ENCODE measurements around the gene ITGA2B.

ITGA2B gene

DNA sequence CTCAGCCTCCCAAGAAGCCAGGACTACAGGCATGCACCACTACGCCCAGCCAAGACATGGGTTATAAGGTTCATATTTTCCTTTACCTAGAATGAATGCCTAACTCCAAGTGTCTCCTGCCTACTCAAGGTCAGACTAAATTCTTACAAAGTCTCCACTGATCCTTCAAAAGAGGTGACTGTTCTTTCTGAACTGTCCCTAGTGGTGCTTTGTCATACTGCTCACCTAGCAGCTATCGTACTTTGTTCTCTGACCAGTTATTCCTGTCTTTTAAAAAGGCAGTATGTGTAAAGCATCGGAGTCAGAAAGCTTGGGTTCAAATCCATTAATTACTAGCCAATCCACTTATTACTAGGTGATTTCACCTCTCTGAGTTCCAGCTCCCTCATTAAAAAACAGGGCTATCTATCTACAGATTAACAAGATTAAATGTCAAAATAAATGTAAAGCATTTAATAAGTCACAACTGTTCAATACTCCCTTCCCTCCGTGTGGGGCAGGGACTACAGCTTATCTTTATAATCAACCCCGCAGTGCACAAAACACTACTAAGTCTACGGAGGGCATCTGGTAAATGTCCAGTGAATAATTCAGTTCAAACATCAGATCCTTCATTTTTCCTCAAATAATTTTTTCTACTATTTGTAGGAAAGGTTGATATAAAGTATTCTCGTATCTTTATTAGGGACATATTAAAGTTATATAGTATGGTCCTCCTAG lies 20.0 kb upstream of the ITGA2B start:
- DNase-seq (ENCODE audit: extremely low spot score), result no peak
- TF ChIP-seq TARDBP (IDR thresholded peaks at IDR 0.05) (no peak), BHLHE40 (IDR thresholded peaks at IDR 0.05; ENCODE audit: borderline replicate concordance) (no peak), ARNT (IDR thresholded peaks at IDR 0.05) (no peak), HDGF (IDR thresholded peaks at IDR 0.05; ENCODE audit: borderline replicate concordance) (no peak), SP1 (IDR thresholded peaks at IDR 0.05) (no peak), CTBP1 (IDR thresholded peaks at IDR 0.05; ENCODE audit: borderline replicate concordance) (no peak), ZNF384 (IDR thresholded peaks at IDR 0.05) (no peak), FOXM1 (IDR thresholded peaks at IDR 0.05; ENCODE audit: borderline replicate concordance) (no peak), L3MBTL2 (conservative IDR thresholded peaks at IDR 0.05) (no peak), LEF1 (IDR thresholded peaks at IDR 0.05; ENCODE audit: borderline replicate concordance) (no peak), ELF4 (IDR thresholded peaks at IDR 0.05) (no peak), SUZ12 (IDR thresholded peaks at IDR 0.05) (no peak)
- TF ChIP-seq, protein P1, sequence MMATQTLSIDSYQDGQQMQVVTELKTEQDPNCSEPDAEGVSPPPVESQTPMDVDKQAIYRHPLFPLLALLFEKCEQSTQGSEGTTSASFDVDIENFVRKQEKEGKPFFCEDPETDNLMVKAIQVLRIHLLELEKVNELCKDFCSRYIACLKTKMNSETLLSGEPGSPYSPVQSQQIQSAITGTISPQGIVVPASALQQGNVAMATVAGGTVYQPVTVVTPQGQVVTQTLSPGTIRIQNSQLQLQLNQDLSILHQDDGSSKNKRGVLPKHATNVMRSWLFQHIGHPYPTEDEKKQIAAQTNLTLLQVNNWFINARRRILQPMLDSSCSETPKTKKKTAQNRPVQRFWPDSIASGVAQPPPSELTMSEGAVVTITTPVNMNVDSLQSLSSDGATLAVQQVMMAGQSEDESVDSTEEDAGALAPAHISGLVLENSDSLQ (IDR thresholded peaks at IDR 0.05), result no peak
- ChIA-PET POLR2A (no interaction called here), CTCF (interaction anchor here (0.6 to 1.1 kb wide), 3 partner anchors 18 to 113 kb away, joined by 3 to 4 read pairs (median 3); no protein-coding TSS in a partner anchor)

- DNase-seq (ENCODE audit: extremely low spot score), result no peak
- TF ChIP-seq ELF4 (IDR thresholded peaks at IDR 0.05) (no peak), FOXA1 (IDR thresholded peaks at IDR 0.05) (no peak), FOXK2 (IDR thresholded peaks at IDR 0.05) (no peak), SP1 (IDR thresholded peaks at IDR 0.05) (no peak), L3MBTL2 (conservative IDR thresholded peaks at IDR 0.05) (no peak), BHLHE40 (IDR thresholded peaks at IDR 0.05; ENCODE audit: borderline replicate concordance) (no peak), FOXM1 (IDR thresholded peaks at IDR 0.05; ENCODE audit: borderline replicate concordance) (no peak)
- TF ChIP-seq, protein P1 (IDR thresholded peaks at IDR 0.05), result no peak
- CTCF ChIA-PET, result interaction anchor here (0.6 kb wide), 1 partner anchor 114 kb away, joined by 4 read pairs; no protein-coding TSS in a partner anchor
- POLR2A ChIA-PET, result no interaction called here
Measured at GRCh38 chr17:44408786-44409185, 19.3 kb upstream of the ITGA2B start.

- ChIA-PET POLR2A (interaction anchor here (0.6 kb wide), 1 partner anchor 756 kb away, joined by 3 read pairs; no protein-coding TSS in a partner anchor), CTCF (interaction anchor here (0.6 kb wide), 1 partner anchor 187 kb away, joined by 4 read pairs; no protein-coding TSS in a partner anchor)
- no peak for DNase-seq (ENCODE audit: extremely low spot score)
- no peak for TF ChIP-seq ARNT (IDR thresholded peaks at IDR 0.05)
- no peak for TF ChIP-seq SP1 (IDR thresholded peaks at IDR 0.05)
- TF ChIP-seq HDGF (IDR thresholded peaks at IDR 0.05; ENCODE audit: borderline replicate concordance), result no peak
- TF ChIP-seq LEF1 (IDR thresholded peaks at IDR 0.05; ENCODE audit: borderline replicate concordance), result no peak
- no peak for TF ChIP-seq NFRKB (IDR thresholded peaks at IDR 0.05)
- no peak for TF ChIP-seq L3MBTL2 (conservative IDR thresholded peaks at IDR 0.05)
- no peak for TF ChIP-seq TARDBP (IDR thresholded peaks at IDR 0.05)
- TF ChIP-seq SUZ12 (IDR thresholded peaks at IDR 0.05), result no peak
- TF ChIP-seq FOXM1 (IDR thresholded peaks at IDR 0.05; ENCODE audit: borderline replicate concordance), result no peak
- TF ChIP-seq FOXK2 (IDR thresholded peaks at IDR 0.05), result no peak
- TF ChIP-seq FOXA1 (IDR thresholded peaks at IDR 0.05), result no peak
- TF ChIP-seq ELF4 (IDR thresholded peaks at IDR 0.05), result no peak
- no peak for TF ChIP-seq CTBP1 (IDR thresholded peaks at IDR 0.05; ENCODE audit: borderline replicate concordance)
- TF ChIP-seq ZNF384 (IDR thresholded peaks at IDR 0.05), result no peak
- TF ChIP-seq, protein P1 (IDR thresholded peaks at IDR 0.05), result no peak
Measured at GRCh38 chr17:44402564-44403172, 13.2 kb upstream of the ITGA2B start.

DNA sequence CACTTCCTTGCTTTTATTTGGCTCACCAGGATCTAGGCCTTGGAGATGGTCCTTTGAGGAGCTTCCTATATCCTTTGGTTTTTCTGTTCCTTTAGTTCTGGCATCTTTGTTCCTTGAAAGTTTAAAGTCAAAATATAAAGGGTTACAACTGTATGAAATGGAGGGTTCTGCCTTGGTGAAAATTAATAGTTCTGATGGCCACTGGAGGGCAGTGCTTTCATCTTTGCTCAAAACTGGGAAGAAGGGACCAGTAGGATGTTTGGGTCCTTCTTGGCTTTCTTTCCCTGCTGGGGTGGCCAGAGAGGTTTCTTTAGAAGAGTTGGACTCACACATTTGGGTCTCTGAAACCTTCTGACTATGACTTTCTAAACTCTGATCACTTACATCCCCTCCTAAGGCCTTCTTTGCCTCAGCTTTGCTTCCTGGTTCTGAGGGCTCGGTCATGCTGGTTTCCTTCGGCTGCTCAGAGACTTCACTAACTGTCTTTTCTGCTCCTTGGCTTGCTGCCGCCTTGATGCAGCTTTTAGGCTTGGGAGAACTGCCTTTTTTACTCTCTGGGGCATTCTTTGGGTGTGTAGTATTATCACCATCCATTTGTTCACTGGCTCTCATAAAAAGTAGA lies 10.9 kb upstream of the ITGA2B start:
- no peak for DNase-seq (ENCODE audit: extremely low spot score)
- TF ChIP-seq ZNF384 (IDR thresholded peaks at IDR 0.05) (no peak), FOXA1 (IDR thresholded peaks at IDR 0.05) (no peak), SP1 (IDR thresholded peaks at IDR 0.05) (no peak), ARNT (IDR thresholded peaks at IDR 0.05) (no peak), ELF4 (IDR thresholded peaks at IDR 0.05) (no peak), L3MBTL2 (conservative IDR thresholded peaks at IDR 0.05) (no peak), FOXM1 (IDR thresholded peaks at IDR 0.05; ENCODE audit: borderline replicate concordance) (no peak), SUZ12 (IDR thresholded peaks at IDR 0.05) (no peak), LEF1 (IDR thresholded peaks at IDR 0.05; ENCODE audit: borderline replicate concordance) (no peak)
- POLR2A ChIA-PET, result no interaction called here
- CTCF ChIA-PET, result interaction anchor here (0.6 to 1.9 kb wide), 2 partner anchors 123 to 132 kb away, joined by 6 to 17 read pairs; no protein-coding TSS in a partner anchor
